Endothelial cell of umbilical vein (primary cell): ENCODE measurements around the gene IQGAP3. TPM values are rescaled to one million over a fixed set of nuclear protein-coding genes. Genes with fewer than 3 reads are reported as not detected.

Source experiments
- BruUV-seq: library from RNA; stranded (reverse); fragments of 400-500 nt; replicated peaks from 2 replicates; lab custom pipeline; 2021; lab: Mats Ljungman, UMichigan
- CTCF ChIA-PET: fragments of 300-600, 350-600 bp; sonication (Branson Sonifier 250); formaldehyde crosslinking; loops from one replicate; lab custom pipeline; 2021; ENCODE audit warnings: antibody characterized with exemption, inconsistent platforms; lab: Charles Lee
- POLR2A ChIA-PET: fragments of 300-600, 350-600 bp; sonication (Branson Sonifier 250); formaldehyde crosslinking; loops from one replicate; lab custom pipeline; 2021; ENCODE audit warnings: antibody characterized with exemption, inconsistent platforms; lab: Charles Lee
- DNase-seq: peaks from one replicate; pipeline ENCODE4 v3.0.0-alpha.2; 2011; ENCODE audit warnings: low read depth, low spot score
- FAIRE-seq: peaks from 2 replicates; lab custom pipeline; 2011; peaks lifted over from hg19 to GRCh38; lab: Jason Lieb, UNC
- H2AFZ ChIP-seq: 2 replicates; pipeline ENCODE4 v1.6.0; 2012; ENCODE audit warnings: low read depth, low read length, control low read depth, inconsistent platforms
- H3K27ac ChIP-seq: 2 replicates; pipeline ENCODE4 v1.5.1; 2011; ENCODE audit warnings: low read depth, mild to moderate bottlenecking, control low read depth, low read length, moderate library complexity; ENCODE audit not compliant: insufficient read depth
- H3K27me3 ChIP-seq, 2 experiments: 2 replicates each; pipeline versions ENCODE4 v1.6.0 to v1.6.1; 2011; ENCODE audit warnings: low read length in 2 of 2, mixed read lengths in 1 of 2; ENCODE audit not compliant: control insufficient read depth in 2 of 2, insufficient read depth in 2 of 2
- H3K36me3 ChIP-seq, 2 experiments: 2 replicates in 1 of 2; 3 replicates in 1 of 2; pipeline ENCODE4 v1.5.1; 2011; ENCODE audit warnings: low read length in 2 of 2, mild to moderate bottlenecking in 1 of 2, moderate library complexity in 1 of 2; ENCODE audit not compliant: control insufficient read depth in 2 of 2, insufficient read depth in 2 of 2; ENCODE audit errors: extremely low read depth in 1 of 2
- H3K4me1 ChIP-seq: 3 replicates; pipeline ENCODE4 v1.5.1; 2011; ENCODE audit warnings: mild to moderate bottlenecking, low read length; ENCODE audit not compliant: control insufficient read depth, insufficient read depth; ENCODE audit errors: extremely low read depth
- H3K4me2 ChIP-seq: 2 replicates; pipeline ENCODE4 v1.6.1; 2011; ENCODE audit warnings: low read length, control low read depth, mixed read lengths; ENCODE audit not compliant: insufficient read depth
- H3K4me3 ChIP-seq, 3 experiments: fragments of 200-600 bp in 1 of 3; sonication (generic), shearing (Covaris generic) in 1 of 3; replicated peaks in 1 of 3; 2 replicates each; pipeline ENCODE4 v1.5.1; 2011 to 2016; ENCODE audit warnings: control low read depth in 3 of 3, low read length in 3 of 3, mild to moderate bottlenecking in 2 of 3, inconsistent platforms in 1 of 3, low read depth in 1 of 3, moderate library complexity in 1 of 3; ENCODE audit not compliant: insufficient read depth in 1 of 3
- H3K79me2 ChIP-seq: 2 replicates; pipeline ENCODE4 v1.6.0; 2012; ENCODE audit warnings: low read length, inconsistent platforms; ENCODE audit not compliant: control insufficient read depth, insufficient read depth
- H3K9ac ChIP-seq: replicated peaks from 2 replicates; pipeline ENCODE3; 2011; ENCODE audit warnings: low read length, control low read depth; ENCODE audit not compliant: insufficient read depth; ENCODE audit errors: extremely low read depth
- H3K9me1 ChIP-seq: replicated peaks from 3 replicates; pipeline ENCODE4 v1.6.0; 2011; ENCODE audit warnings: mild to moderate bottlenecking, low read length; ENCODE audit not compliant: control insufficient read depth, insufficient read depth; ENCODE audit errors: extremely low read depth
- H3K9me3 ChIP-seq: replicated peaks from 2 replicates; pipeline ENCODE4 v1.5.1; 2012; ENCODE audit warnings: low read length, inconsistent platforms; ENCODE audit not compliant: control insufficient read depth, insufficient read depth
- H4K20me1 ChIP-seq: replicated peaks from 2 replicates; pipeline ENCODE3; 2011; ENCODE audit warnings: mild to moderate bottlenecking, low read length; ENCODE audit not compliant: control insufficient read depth, insufficient read depth; ENCODE audit errors: extremely low read depth
- CTCF ChIP-seq, 2 donors: IDR thresholded peaks; 1 replicate in 1 of 2; 2 replicates in 1 of 2; pipeline ENCODE4 v1.5.1; 2011; ENCODE audit warnings: low read length in 2 of 2, mild to moderate bottlenecking in 2 of 2, moderate library complexity in 2 of 2, control low read depth in 1 of 2, inconsistent platforms in 1 of 2, low read depth in 1 of 2; ENCODE audit not compliant: insufficient read depth in 1 of 2; ENCODE audit errors: extremely low read depth in 1 of 2
- EZH2 ChIP-seq: IDR thresholded peaks from 2 replicates; pipeline ENCODE4 v1.6.1; 2012; ENCODE audit warnings: borderline replicate concordance, low read depth, mild to moderate bottlenecking, moderate library complexity, low read length, inconsistent platforms; ENCODE audit not compliant: severe bottlenecking
- FOS ChIP-seq: IDR thresholded peaks from 2 replicates; pipeline ENCODE4 v1.6.1; 2011; ENCODE audit warnings: mild to moderate bottlenecking, low read length, moderate library complexity, borderline replicate concordance; ENCODE audit not compliant: insufficient read depth
- GATA2 ChIP-seq: IDR thresholded peaks from 2 replicates; pipeline ENCODE4 v1.7.0; 2011; ENCODE audit warnings: low read depth, mild to moderate bottlenecking, moderate library complexity, mixed read lengths, low read length; ENCODE audit not compliant: insufficient read length, insufficient read depth
- JUN ChIP-seq: IDR thresholded peaks from 2 replicates; pipeline ENCODE4 v1.6.1; 2011; ENCODE audit warnings: borderline replicate concordance, low read depth; ENCODE audit not compliant: insufficient read length, insufficient read depth
- MAX ChIP-seq: IDR thresholded peaks from 2 replicates; pipeline ENCODE4 v1.6.1; 2011; ENCODE audit not compliant: insufficient read depth, insufficient read length
- MYC ChIP-seq: IDR thresholded peaks from one replicate; pipeline ENCODE4 v1.6.1; 2011; ENCODE audit warnings: mild to moderate bottlenecking, low read depth, low read length
- POLR2A ChIP-seq: IDR thresholded peaks from 2 replicates; pipeline ENCODE4 v1.6.1; 2012; ENCODE audit warnings: low read depth, mild to moderate bottlenecking, control low read depth, low read length
- POLR2AphosphoS5 ChIP-seq: IDR thresholded peaks from 2 replicates; pipeline ENCODE4 v1.6.1; 2012; ENCODE audit warnings: low read depth, mild to moderate bottlenecking, control low read depth, low read length, moderate library complexity; ENCODE audit not compliant: insufficient read depth
- dilution Hi-C: fragments of 300-500 bp; cut with MboI; formaldehyde crosslinking; loops from one replicate; pipeline ENCODE4 v1.15.0; 2019; ENCODE audit warnings: low sequenced_read_pairs; ENCODE audit not compliant: extremely low pct_ligation_motif_present
- intact Hi-C: fragments of 100-400 bp; cut with micrococcal nuclease; formaldehyde crosslinking; loops from one replicate; pipeline ENCODE4 v1.10.0; 2022
- polyA plus RNA-seq, 4 experiments: library from polyadenylated mRNA; depleted of rRNA in 3 of 4; stranded (reverse) in 3 of 4; unstranded in 1 of 4; fragments of >200 nt; gene quantifications; 2 replicates each; pipeline versions ENCODE4 v1.2.1 to v1.2.3, GENCODE V29; 2011 to 2012; ENCODE audit warnings: missing spikeins in 1 of 4
- total RNA-seq: library from RNA; stranded (reverse); gene quantifications from 2 replicates; pipeline ENCODE4 v1.2.3, GENCODE V29; 2021

Gene IQGAP3
- total and polyA plus RNA-seq, 2 donors (not counting 3 experiments of a cell fraction or from before 2014, with no cell fraction given) = 28.3 to 60.7 TPM

- BruUV-seq = no TSS peak
- no peak for FAIRE-seq
Observed at GRCh38 chr1:156523801-156524480, 48.4 kb downstream of the IQGAP3 start.

More at GRCh38 chr1:156523801-156524480, 48.4 kb downstream of the IQGAP3 start:
- no peak overlapping the region for H3K9ac ChIP-seq
- no peaks in the 10 kb centered on the region for H3K79me2 ChIP-seq
- no peak overlapping the region for H3K4me3 ChIP-seq
- no peaks in the 10 kb centered on the region for H3K4me1 ChIP-seq
- DNase-seq = no peak
- TF ChIP-seq POLR2AphosphoS5 (no peak), MYC (no peak), CTCF (IDR thresholded peaks at IDR 0.05; ENCODE audit: extremely low read depth in 1 of 2, insufficient read depth in 1 of 2, low read depth in 1 of 2, low read length in 2 of 2) (no peak), GATA2 (no peak), MAX (no peak), JUN (no peak), FOS (no peak), EZH2 (no peak), POLR2A (no peak)
- H3K9me1 ChIP-seq = no peaks in the 10 kb centered on the region
- ChIA-PET CTCF (interaction anchor here (1.8 to 5.8 kb wide), 2 partner anchors 8 to 43 kb away, joined by 6 to 44 read pairs; no protein-coding TSS in a partner anchor), POLR2A (no interaction called here)
- no peak overlapping the region for H2AFZ ChIP-seq
- peaks cover 4 to 7% of the 10 kb centered on the region in 2 experiments for H3K36me3 ChIP-seq
- H3K9me3 ChIP-seq = no peaks in the 10 kb centered on the region
- H3K27ac ChIP-seq = no peak overlapping the region
- dilution Hi-C loops (no loop called here), intact Hi-C loops (no loop called here)
- no peaks in the 10 kb centered on the region for H4K20me1 ChIP-seq
- H3K4me2 ChIP-seq = no peak overlapping the region
- H3K27me3 ChIP-seq = no peaks in the 10 kb centered on the region
